ENCODE measurements around the gene PARK7.
A peak's percentile ranks its signal among the peaks of the same experiment; 100 is the strongest.

The PARK7 gene

GRCh38 chr1:8013800-8014199 is 52.3 kb downstream of the PARK7 start:
- no peak for DNase-seq (ENCODE audit: low read depth)
- no peak overlapping the region for H3K4me3 ChIP-seq (ENCODE audit: low read depth, low read length)
- no peak for TF ChIP-seq CTCF (IDR thresholded peaks at IDR 0.05; ENCODE audit: insufficient read depth, low read depth, low read length, missing control alignments)

GRCh38 chr1:8014381-8014988 is 53.0 kb downstream of the PARK7 start:
- no peak overlapping the region for H3K4me3 ChIP-seq (ENCODE audit: low read depth, low read length)
- TF ChIP-seq CTCF (IDR thresholded peaks at IDR 0.05; ENCODE audit: insufficient read depth, low read depth, low read length, missing control alignments) = no peak
- no peak for DNase-seq (ENCODE audit: low read depth)

GRCh38 chr1:8015036-8015808 is 53.7 kb downstream of the PARK7 start:
- no peak overlapping the region for H3K4me3 ChIP-seq (ENCODE audit: low read depth, low read length)
- peak; percentile 54 for TF ChIP-seq CTCF (IDR thresholded peaks at IDR 0.05; ENCODE audit: insufficient read depth, low read depth, low read length, missing control alignments)
- DNase-seq (ENCODE audit: low read depth) = peak; percentile 64

- no peak for DNase-seq (ENCODE audit: low read depth)
- no peak for TF ChIP-seq CTCF (IDR thresholded peaks at IDR 0.05; ENCODE audit: insufficient read depth, low read depth, low read length, missing control alignments)
- H3K4me3 ChIP-seq (ENCODE audit: low read depth, low read length) = no peak overlapping the region
Measured at GRCh38 chr1:8015809-8016165, 54.3 kb downstream of the PARK7 start.

- no peak overlapping the region for H3K4me3 ChIP-seq (ENCODE audit: low read depth, low read length)
- DNase-seq (ENCODE audit: low read depth) = peak; percentile 5
- no peak for TF ChIP-seq CTCF (IDR thresholded peaks at IDR 0.05; ENCODE audit: insufficient read depth, low read depth, low read length, missing control alignments)
Measured at GRCh38 chr1:8016210-8016894, 54.8 kb downstream of the PARK7 start.

- DNase-seq (ENCODE audit: low read depth) = no peak
- no peak overlapping the region for H3K4me3 ChIP-seq (ENCODE audit: low read depth, low read length)
- no peak for TF ChIP-seq CTCF (IDR thresholded peaks at IDR 0.05; ENCODE audit: insufficient read depth, low read depth, low read length, missing control alignments)
Measured at GRCh38 chr1:8016895-8017241, 55.4 kb downstream of the PARK7 start.
